Fibroblast of mammary gland (primary cell): Measurements from ENCODE around the gene NEU4.
"Not testable (repeated sequence)": the region's sequence is repeated elsewhere in the genome, so short reads cannot be mapped to it uniquely, and the experiment has no call there.

Experiments used
- DNase-seq: peaks from one replicate; pipeline ENCODE4 v3.0.0-alpha.2; 2010; ENCODE audit warnings: low read depth
- H3K4me3 ChIP-seq: 2 replicates; pipeline ENCODE4 v1.5.1; 2011; ENCODE audit warnings: low read depth, mild to moderate bottlenecking, low read length, moderate library complexity; ENCODE audit not compliant: control insufficient read depth
- TF ChIP-seq, protein P1 (sequence below): conservative IDR thresholded peaks from 2 replicates; pipeline ENCODE4 v1.5.1; 2011; ENCODE audit warnings: low read depth, low read length, inconsistent platforms; ENCODE audit not compliant: control insufficient read depth, insufficient read depth

Gene NEU4

DNA sequence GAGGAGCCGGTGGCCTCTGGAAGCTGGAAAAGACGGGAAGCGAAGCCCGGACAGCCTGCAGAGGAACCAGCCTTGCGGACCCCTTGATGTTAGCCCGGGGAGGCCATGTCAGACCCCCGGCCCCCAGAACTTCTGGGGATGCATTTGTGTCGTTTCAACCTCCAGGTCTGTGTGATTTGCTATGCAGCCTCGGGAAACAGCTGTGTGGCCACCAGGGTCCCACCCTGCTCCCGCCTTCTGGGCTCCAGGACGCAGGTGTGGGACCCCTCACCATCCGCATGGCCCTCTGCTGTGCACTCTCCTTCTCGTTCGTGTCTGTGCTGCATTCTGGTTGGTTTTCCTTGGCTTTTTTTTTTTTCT lies 13.3 kb downstream of the NEU4 start:
- no peak for DNase-seq
- no peak overlapping the region for H3K4me3 ChIP-seq
- TF ChIP-seq, protein P1, sequence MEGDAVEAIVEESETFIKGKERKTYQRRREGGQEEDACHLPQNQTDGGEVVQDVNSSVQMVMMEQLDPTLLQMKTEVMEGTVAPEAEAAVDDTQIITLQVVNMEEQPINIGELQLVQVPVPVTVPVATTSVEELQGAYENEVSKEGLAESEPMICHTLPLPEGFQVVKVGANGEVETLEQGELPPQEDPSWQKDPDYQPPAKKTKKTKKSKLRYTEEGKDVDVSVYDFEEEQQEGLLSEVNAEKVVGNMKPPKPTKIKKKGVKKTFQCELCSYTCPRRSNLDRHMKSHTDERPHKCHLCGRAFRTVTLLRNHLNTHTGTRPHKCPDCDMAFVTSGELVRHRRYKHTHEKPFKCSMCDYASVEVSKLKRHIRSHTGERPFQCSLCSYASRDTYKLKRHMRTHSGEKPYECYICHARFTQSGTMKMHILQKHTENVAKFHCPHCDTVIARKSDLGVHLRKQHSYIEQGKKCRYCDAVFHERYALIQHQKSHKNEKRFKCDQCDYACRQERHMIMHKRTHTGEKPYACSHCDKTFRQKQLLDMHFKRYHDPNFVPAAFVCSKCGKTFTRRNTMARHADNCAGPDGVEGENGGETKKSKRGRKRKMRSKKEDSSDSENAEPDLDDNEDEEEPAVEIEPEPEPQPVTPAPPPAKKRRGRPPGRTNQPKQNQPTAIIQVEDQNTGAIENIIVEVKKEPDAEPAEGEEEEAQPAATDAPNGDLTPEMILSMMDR = no peak

DNA sequence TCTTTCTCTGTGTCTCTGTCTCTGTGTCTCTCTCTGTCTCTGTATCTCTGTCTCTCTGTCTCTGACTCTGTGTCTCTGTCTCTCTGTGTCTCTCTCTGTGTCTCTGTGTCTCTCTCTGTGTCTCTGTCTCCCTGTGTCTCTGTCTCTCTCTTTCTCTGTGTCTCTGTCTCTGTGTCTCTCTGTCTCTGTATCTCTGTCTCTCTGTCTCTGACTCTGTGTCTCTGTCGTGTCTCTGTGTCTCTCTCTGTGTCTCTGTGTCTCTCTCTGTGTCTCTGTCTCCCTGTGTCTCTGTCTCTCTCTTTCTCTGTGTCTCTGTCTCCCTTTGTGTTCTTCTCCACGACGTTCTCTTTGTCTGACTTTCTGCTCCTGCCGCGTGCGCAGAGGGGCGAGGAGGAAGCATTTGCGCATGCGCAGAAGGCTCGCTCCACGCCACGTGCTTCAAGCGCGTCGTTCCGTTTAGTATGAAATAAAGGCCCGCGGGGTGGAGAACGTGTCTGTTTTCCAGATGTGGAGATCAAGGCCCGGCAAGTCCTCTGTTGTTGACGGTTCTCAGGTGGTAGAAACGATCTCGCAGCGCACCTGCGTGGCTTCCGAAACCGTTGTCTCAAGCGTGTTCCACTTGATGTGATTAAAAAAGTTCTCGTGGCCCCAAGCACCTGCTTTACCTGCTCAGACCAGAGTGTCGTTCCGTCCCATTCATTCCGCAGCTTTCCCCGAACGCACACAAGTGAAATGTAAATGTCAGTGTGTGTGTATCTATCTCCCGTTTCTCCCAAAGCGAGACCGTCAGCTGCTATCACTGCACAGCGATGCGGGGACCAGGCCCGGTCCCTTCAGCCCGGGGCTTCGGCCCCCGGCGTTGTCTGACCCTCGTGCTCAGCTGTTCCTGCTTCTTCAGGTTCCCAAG lies 14.8 kb downstream of the NEU4 start:
- not testable (repeated sequence) for DNase-seq

DNA sequence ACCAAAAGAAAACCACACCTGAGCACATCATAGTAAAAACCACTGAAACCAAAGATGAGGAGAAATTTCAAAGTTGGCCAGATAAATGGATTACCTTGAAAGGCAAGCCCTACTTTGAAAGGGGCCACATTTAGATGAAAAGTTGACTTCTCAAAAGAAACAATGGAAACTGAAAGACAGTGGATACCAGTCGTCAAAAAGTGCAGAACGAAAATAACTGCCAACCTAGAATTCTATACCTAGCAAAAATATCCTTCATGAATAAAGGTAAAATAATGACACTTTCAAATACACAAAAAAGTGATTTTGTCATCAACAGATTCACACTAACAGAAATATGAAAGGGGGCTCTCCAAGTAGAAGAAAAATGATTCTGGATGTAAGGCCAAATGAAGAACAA lies 18.4 kb downstream of the NEU4 start:
- TF ChIP-seq, protein P1 = no peak
- DNase-seq = no peak
- no peak overlapping the region for H3K4me3 ChIP-seq

More for the DNA sequence above, 14.8 kb downstream of the NEU4 start:
- not testable (repeated sequence) for H3K4me3 ChIP-seq

DNA sequence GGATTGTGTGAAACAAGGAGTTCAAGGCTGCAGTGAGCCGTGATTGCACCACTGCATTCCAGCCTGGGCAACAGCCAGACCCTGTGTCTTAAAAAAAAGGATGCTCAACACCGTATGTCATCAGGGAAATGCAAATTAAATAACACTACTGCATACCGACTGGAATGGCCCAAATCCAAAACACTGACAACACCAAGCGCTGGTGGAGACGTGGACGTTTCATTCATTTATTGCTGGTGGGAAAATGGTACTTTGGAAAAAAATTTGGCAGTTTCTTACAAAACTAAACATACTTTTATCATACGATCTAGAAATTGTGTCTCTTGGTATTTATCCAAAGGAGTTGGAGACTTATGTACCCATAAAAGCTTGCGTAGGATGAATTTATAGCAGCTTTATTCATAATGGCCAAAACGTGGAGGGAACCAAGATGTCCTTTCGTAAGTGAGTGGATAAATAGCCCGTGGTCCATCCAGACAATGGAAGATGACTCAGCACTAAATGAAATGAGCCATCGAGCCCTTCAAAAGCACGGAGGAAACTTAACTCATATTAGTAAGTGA lies 24.2 kb downstream of the NEU4 start:
- TF ChIP-seq, protein P1 = no peak
- DNase-seq = peak; percentile 68
- H3K4me3 ChIP-seq = no peak overlapping the region

DNA sequence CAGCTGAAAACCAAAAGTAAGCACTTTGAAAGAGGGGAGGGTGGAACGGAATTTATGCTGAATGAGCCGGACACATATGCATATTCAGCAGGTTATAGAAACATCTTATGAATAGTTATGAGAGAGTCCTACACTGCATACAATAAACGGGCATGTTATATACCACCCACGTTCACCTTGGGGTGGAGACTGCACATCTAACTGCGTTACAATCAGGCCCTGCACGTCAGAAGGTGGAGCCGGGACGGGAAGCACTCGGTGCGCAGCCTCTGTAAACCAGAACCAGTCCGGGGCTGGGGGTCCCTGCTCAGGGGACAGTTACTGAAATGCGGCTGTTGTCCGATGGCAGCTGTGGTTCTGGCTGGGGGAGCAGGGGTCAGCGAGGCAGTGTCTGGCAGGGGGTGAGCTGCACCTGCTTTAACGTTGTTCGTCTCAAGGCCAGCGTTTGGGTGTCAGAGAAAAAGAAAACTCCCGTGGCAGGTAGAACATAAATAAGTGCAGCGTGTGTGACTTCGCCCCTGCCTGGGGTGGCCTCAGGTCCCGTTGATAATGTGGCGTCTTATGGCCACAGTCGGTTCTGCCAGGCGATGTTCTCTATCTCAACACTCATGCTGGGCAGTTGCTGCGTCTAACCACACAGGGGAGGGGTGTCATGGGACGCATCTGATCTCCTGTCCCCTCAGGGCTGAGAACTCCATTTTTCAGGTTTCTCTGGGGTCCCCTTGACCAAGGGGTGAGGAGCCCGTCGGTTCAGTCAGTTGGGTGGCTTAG lies 24.9 kb downstream of the NEU4 start:
- not testable (repeated sequence) for H3K4me3 ChIP-seq, DNase-seq

DNA sequence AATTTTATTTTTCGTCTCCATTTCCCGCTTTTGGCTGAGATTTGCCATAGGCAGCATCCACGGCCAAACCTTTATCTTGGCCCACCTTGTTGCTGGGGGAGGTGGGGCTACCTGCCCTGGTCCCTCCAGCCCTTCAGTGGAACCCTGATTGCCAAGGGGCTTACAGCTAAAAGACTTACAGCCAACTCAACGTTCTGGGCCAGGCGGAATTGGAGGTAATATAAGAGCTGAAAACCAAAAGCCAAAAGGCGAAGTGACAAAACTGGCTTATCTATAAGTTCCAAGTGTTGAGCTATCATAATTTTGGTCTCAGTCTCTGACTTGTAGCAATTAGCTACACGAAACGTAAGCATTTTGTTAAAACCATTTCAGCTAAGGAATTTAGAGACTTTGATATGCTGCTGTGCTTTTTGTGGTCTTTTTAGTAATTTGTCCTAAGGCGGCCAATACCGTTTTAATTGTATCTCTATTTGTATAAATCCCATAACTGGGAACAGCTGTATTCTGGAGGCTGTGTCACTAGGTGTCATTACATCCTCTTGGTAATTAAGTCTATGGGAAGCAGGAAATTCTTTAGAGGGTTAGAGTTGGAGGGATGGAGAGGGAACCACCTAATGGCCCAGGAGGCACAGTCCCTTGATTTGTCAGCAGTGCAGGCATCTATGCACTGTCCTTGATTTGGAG lies 25.7 kb downstream of the NEU4 start:
- no peak overlapping the region for H3K4me3 ChIP-seq
- TF ChIP-seq, protein P1 = no peak
- no peak for DNase-seq

DNA sequence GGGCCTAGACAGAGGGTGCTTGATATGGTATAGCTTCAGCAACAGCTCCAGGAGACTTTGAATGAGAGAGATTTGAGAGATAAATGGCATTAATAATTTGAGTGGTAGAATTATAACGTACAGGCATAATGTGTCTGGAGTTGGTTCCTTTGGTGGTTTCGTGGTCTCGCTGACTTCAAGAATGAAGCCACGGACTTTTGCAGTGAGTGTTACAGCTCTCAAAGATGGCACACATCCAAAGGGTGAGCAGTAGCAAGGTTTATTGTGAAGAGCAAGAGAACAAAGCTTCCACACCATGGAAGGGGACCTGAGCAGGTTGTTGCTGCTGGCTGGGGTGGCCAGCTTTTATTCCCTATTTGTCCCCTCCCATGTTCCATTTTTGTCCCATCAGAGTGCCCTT lies 26.6 kb downstream of the NEU4 start:
- H3K4me3 ChIP-seq = no peak overlapping the region
- TF ChIP-seq, protein P1 = no peak
- DNase-seq = no peak
